HEK293 (cell line): ENCODE measurements around the gene CFAP157.

ENCODE experiments used
- CTCF ChIA-PET: fragments of 350-600 bp; formaldehyde crosslinking; extraction: SDS; loops from one replicate; lab custom pipeline; 2021; ENCODE audit warnings: antibody characterized with exemption; lab: Yijun Ruan, JAX
- POLR2A ChIA-PET: fragments of 300-600 bp; formaldehyde crosslinking; extraction: SDS; loops from one replicate; lab custom pipeline; 2020; ENCODE audit warnings: antibody characterized with exemption, inconsistent platforms; lab: Yijun Ruan, JAX
- H3K27ac ChIP-seq: fragments of 200-500 bp; sonication (Bioruptor generic); 2 replicates; pipeline ENCODE4 v1.5.1; 2014; ENCODE audit warnings: low read depth, low read length, control low read depth, inconsistent platforms; ENCODE audit errors: extremely low read depth
- H3K36me3 ChIP-seq, 2 experiments: fragments of 200-500 bp in 1 of 2; sonication (Bioruptor generic) in 1 of 2; 1 replicate in 1 of 2; 2 replicates in 1 of 2; pipeline ENCODE4 v1.5.1; 2014 to 2017; ENCODE audit warnings: inconsistent platforms in 2 of 2, low read length in 2 of 2; ENCODE audit not compliant: control insufficient read depth in 2 of 2, insufficient read depth in 1 of 2
- H3K4me1 ChIP-seq: fragments of 200-500 bp; sonication (Bioruptor generic); 2 replicates; pipeline ENCODE4 v1.5.1; 2014; ENCODE audit warnings: mild to moderate bottlenecking, low read length, inconsistent platforms; ENCODE audit not compliant: control insufficient read depth, insufficient read depth
- H3K4me3 ChIP-seq: 2 replicates; pipeline ENCODE4 v1.5.1; 2011; ENCODE audit warnings: low read depth, mild to moderate bottlenecking, control low read depth, low read length, moderate library complexity
- H3K9me3 ChIP-seq: fragments of 200-500 bp; sonication (Bioruptor generic); 2 replicates; pipeline ENCODE4 v1.5.1; 2014; ENCODE audit warnings: low read depth, low read length, inconsistent platforms; ENCODE audit not compliant: control insufficient read depth, insufficient read depth
- CTCF ChIP-seq: fragments of 450-650 bp; formaldehyde crosslinking; IDR thresholded peaks from 2 replicates; pipeline ENCODE4 v1.5.1; 2016; ENCODE audit warnings: missing biosample characterization, missing genetic modification characterization
- FEZF1 ChIP-seq: fragments of 450-650 bp; formaldehyde crosslinking; IDR thresholded peaks from 2 replicates; pipeline ENCODE4 v1.5.1; 2016; ENCODE audit warnings: missing biosample characterization, missing genetic modification characterization
- HOXD13 ChIP-seq: sonication (generic); formaldehyde crosslinking; IDR thresholded peaks from 2 replicates; pipeline ENCODE4 v1.8.0; 2022; ENCODE audit warnings: missing genetic modification reagents, borderline replicate concordance
- MZF1 ChIP-seq: fragments of 450-650 bp; formaldehyde crosslinking; IDR thresholded peaks from 2 replicates; pipeline ENCODE4 v1.5.1; 2017; ENCODE audit warnings: missing biosample characterization, missing genetic modification characterization, borderline replicate concordance
- ZFP41 ChIP-seq: fragments of 450-650 bp; formaldehyde crosslinking; IDR thresholded peaks from 2 replicates; pipeline ENCODE4 v1.5.1; 2016; ENCODE audit warnings: missing biosample characterization, missing genetic modification characterization, borderline replicate concordance
- ZFP69B ChIP-seq: fragments of 450-650 bp; formaldehyde crosslinking; IDR thresholded peaks from 2 replicates; pipeline ENCODE4 v1.5.1; 2016; ENCODE audit warnings: missing biosample characterization, missing genetic modification characterization
- ZNF239 ChIP-seq: fragments of 450-650 bp; formaldehyde crosslinking; IDR thresholded peaks from 2 replicates; pipeline ENCODE4 v1.5.1; 2016; ENCODE audit warnings: missing biosample characterization, missing genetic modification characterization
- ZNF24 ChIP-seq: fragments of 450-650 bp; formaldehyde crosslinking; IDR thresholded peaks from 2 replicates; pipeline ENCODE4 v1.5.1; 2016; ENCODE audit warnings: missing biosample characterization, missing genetic modification characterization
- ZNF302 ChIP-seq: fragments of 450-650 bp; formaldehyde crosslinking; IDR thresholded peaks from 2 replicates; pipeline ENCODE4 v1.5.1; 2016; ENCODE audit warnings: missing biosample characterization, missing genetic modification characterization, low read depth
- ZNF311 ChIP-seq: fragments of 450-650 bp; formaldehyde crosslinking; IDR thresholded peaks from 2 replicates; pipeline ENCODE4 v1.5.1; 2017; ENCODE audit warnings: missing biosample characterization, missing genetic modification characterization, borderline replicate concordance
- ZNF341 ChIP-seq: fragments of 450-650 bp; formaldehyde crosslinking; IDR thresholded peaks from 2 replicates; pipeline ENCODE4; 2016; ENCODE audit warnings: low read depth, missing biosample characterization, missing genetic modification characterization
- ZNF391 ChIP-seq: fragments of 450-650 bp; formaldehyde crosslinking; IDR thresholded peaks from 2 replicates; pipeline ENCODE4 v1.5.1; 2016; ENCODE audit warnings: low read depth, missing biosample characterization, missing genetic modification characterization, borderline replicate concordance
- ZNF433 ChIP-seq: fragments of 450-650 bp; formaldehyde crosslinking; IDR thresholded peaks from 2 replicates; pipeline ENCODE4 v1.5.1; 2016; ENCODE audit warnings: missing biosample characterization, missing genetic modification characterization, low read depth
- ZNF488 ChIP-seq: fragments of 450-650 bp; formaldehyde crosslinking; IDR thresholded peaks from 2 replicates; pipeline ENCODE4 v1.5.1; 2016; ENCODE audit warnings: missing biosample characterization, missing genetic modification characterization
- ZNF555 ChIP-seq: fragments of 450-650 bp; formaldehyde crosslinking; conservative IDR thresholded peaks from 2 replicates; pipeline ENCODE4 v1.5.1; 2017; ENCODE audit warnings: missing biosample characterization, mild to moderate bottlenecking, missing genetic modification characterization, inconsistent platforms
- ZNF610 ChIP-seq: fragments of 450-650 bp; formaldehyde crosslinking; IDR thresholded peaks from 2 replicates; pipeline ENCODE4 v1.5.1; 2016; ENCODE audit warnings: missing biosample characterization, missing genetic modification characterization, borderline replicate concordance
- ZNF624 ChIP-seq: fragments of 450-650 bp; formaldehyde crosslinking; IDR thresholded peaks from 2 replicates; pipeline ENCODE4 v1.5.1; 2017; ENCODE audit warnings: missing biosample characterization, missing genetic modification characterization
- ZNF76 ChIP-seq: fragments of 450-650 bp; formaldehyde crosslinking; IDR thresholded peaks from 2 replicates; pipeline ENCODE4; 2016; ENCODE audit warnings: low read depth, missing biosample characterization, missing genetic modification characterization, borderline replicate concordance
- ZNF843 ChIP-seq: fragments of 450-650 bp; formaldehyde crosslinking; IDR thresholded peaks from 2 replicates; pipeline ENCODE4 v1.5.1; 2016; ENCODE audit warnings: missing biosample characterization, missing genetic modification characterization
- TF ChIP-seq, protein P1 (sequence below): fragments of 450-650 bp; formaldehyde crosslinking; IDR thresholded peaks from 2 replicates; pipeline ENCODE4 v1.5.1; 2016; ENCODE audit warnings: missing biosample characterization, missing genetic modification characterization
- TF ChIP-seq, protein P2 (sequence below): fragments of 450-650 bp; formaldehyde crosslinking; conservative IDR thresholded peaks from 2 replicates; pipeline ENCODE4 v1.5.1; 2016; ENCODE audit warnings: low read depth, missing biosample characterization, missing genetic modification characterization
- TF ChIP-seq, protein P3 (sequence below): fragments of 450-650 bp; formaldehyde crosslinking; conservative IDR thresholded peaks from 2 replicates; pipeline ENCODE4 v1.5.1; 2016; ENCODE audit warnings: low read depth, missing biosample characterization, missing genetic modification characterization

The CFAP157 gene

GRCh38 chr9:127660886-127661741 is 45.7 kb upstream of the CFAP157 start:
- CTCF ChIA-PET: interaction anchor here (1.2 kb wide), 1 partner anchor 27 kb away, joined by 4 read pairs; no protein-coding TSS in a partner anchor
- no peak overlapping the region for H3K27ac ChIP-seq
- H3K4me1 ChIP-seq: no peaks in the 10 kb centered on the region
- no peak overlapping the region for H3K4me3 ChIP-seq
- peaks cover 0 to 45% of the 10 kb centered on the region in 2 experiments; a peak in 1 of 3 replicates for H3K36me3 ChIP-seq
- POLR2A ChIA-PET: interaction anchor here (0.6 kb wide), 1 partner anchor 263 kb away, joined by 3 read pairs; no protein-coding TSS in a partner anchor
- TF ChIP-seq ZFP69B (tag by site-specific recombination) (no peak), ZNF24 (tag by site-specific recombination) (no peak), ZNF488 (no peak), ZNF239 (tag by site-specific recombination) (no peak), ZNF555 (no peak), ZNF433 (tag by site-specific recombination) (no peak), MZF1 (tag by site-specific recombination) (no peak), ZNF76 (tag by site-specific recombination) (no peak), ZNF610 (tag by site-specific recombination) (no peak), ZNF302 (tag by site-specific recombination) (no peak), ZNF843 (no peak), ZFP41 (tag by site-specific recombination) (no peak)
- TF ChIP-seq, protein P1, sequence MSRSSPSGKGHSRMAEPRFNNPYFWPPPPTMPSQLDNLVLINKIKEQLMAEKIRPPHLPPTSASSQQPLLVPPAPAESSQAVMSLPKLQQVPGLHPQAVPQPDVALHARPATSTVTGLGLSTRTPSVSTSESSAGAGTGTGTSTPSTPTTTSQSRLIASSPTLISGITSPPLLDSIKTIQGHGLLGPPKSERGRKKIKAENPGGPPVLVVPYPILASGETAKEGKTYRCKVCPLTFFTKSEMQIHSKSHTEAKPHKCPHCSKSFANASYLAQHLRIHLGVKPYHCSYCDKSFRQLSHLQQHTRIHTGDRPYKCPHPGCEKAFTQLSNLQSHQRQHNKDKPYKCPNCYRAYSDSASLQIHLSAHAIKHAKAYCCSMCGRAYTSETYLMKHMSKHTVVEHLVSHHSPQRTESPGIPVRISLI (tag by site-specific recombination): no peak
- no peaks in the 10 kb centered on the region for H3K9me3 ChIP-seq

DNA sequence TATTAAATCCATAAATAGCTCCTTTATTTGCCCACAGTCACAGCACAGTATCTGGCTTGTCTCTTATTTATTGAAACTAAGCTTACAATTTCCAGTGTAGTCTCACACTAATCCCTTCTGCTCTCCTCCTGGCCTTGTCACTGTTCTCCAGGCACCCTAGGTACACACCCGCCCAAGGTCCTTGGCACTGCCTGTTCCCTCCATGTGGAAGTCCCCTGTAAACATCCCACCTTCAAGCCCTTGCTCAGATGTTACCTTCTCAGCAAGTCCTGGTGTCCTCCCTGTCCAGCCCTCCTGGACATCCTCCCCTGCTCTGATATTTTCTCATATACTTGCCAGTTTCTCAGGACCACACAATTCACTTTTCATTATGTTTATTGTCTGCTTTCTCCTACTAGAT is 44.2 kb upstream of the CFAP157 start:
- no peaks in the 10 kb centered on the region for H3K9me3 ChIP-seq
- peaks cover 0 to 45% of the 10 kb centered on the region in 2 experiments; a peak in 1 of 3 replicates for H3K36me3 ChIP-seq
- ChIA-PET CTCF (interaction anchor here (0.6 kb wide), 1 partner anchor 44 kb away, joined by 5 read pairs; the partner anchor contains the start of gene CFAP157), POLR2A (no interaction called here)
- H3K27ac ChIP-seq: no peak overlapping the region
- H3K4me1 ChIP-seq: no peaks in the 10 kb centered on the region
- H3K4me3 ChIP-seq: no peak overlapping the region
- TF ChIP-seq, protein P2, sequence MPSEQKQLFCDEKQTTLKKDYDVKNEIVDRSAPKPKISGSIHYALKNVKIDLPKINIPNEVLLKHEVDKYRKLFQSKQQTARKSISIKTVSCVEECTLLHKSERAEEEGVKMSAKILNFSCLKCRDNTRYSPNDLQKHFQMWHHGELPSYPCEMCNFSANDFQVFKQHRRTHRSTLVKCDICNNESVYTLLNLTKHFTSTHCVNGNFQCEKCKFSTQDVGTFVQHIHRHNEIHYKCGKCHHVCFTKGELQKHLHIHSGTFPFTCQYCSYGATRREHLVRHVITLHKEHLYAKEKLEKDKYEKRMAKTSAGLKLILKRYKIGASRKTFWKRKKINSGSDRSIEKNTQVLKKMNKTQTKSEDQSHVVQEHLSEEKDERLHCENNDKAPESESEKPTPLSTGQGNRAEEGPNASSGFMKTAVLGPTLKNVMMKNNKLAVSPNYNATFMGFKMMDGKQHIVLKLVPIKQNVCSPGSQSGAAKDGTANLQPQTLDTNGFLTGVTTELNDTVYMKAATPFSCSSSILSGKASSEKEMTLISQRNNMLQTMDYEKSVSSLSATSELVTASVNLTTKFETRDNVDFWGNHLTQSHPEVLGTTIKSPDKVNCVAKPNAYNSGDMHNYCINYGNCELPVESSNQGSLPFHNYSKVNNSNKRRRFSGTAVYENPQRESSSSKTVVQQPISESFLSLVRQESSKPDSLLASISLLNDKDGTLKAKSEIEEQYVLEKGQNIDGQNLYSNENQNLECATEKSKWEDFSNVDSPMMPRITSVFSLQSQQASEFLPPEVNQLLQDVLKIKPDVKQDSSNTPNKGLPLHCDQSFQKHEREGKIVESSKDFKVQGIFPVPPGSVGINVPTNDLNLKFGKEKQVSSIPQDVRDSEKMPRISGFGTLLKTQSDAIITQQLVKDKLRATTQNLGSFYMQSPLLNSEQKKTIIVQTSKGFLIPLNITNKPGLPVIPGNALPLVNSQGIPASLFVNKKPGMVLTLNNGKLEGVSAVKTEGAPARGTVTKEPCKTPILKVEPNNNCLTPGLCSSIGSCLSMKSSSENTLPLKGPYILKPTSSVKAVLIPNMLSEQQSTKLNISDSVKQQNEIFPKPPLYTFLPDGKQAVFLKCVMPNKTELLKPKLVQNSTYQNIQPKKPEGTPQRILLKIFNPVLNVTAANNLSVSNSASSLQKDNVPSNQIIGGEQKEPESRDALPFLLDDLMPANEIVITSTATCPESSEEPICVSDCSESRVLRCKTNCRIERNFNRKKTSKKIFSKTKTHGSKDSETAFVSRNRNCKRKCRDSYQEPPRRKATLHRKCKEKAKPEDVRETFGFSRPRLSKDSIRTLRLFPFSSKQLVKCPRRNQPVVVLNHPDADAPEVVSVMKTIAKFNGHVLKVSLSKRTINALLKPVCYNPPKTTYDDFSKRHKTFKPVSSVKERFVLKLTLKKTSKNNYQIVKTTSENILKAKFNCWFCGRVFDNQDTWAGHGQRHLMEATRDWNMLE (tag by site-specific recombination): no peak
- TF ChIP-seq CTCF (no peak), ZNF624 (tag by site-specific recombination) (no peak), ZNF311 (tag by site-specific recombination) (no peak), ZNF341 (tag by site-specific recombination) (no peak), ZNF391 (no peak), HOXD13 (no peak), FEZF1 (tag by site-specific recombination) (no peak)
- TF ChIP-seq, protein P3, sequence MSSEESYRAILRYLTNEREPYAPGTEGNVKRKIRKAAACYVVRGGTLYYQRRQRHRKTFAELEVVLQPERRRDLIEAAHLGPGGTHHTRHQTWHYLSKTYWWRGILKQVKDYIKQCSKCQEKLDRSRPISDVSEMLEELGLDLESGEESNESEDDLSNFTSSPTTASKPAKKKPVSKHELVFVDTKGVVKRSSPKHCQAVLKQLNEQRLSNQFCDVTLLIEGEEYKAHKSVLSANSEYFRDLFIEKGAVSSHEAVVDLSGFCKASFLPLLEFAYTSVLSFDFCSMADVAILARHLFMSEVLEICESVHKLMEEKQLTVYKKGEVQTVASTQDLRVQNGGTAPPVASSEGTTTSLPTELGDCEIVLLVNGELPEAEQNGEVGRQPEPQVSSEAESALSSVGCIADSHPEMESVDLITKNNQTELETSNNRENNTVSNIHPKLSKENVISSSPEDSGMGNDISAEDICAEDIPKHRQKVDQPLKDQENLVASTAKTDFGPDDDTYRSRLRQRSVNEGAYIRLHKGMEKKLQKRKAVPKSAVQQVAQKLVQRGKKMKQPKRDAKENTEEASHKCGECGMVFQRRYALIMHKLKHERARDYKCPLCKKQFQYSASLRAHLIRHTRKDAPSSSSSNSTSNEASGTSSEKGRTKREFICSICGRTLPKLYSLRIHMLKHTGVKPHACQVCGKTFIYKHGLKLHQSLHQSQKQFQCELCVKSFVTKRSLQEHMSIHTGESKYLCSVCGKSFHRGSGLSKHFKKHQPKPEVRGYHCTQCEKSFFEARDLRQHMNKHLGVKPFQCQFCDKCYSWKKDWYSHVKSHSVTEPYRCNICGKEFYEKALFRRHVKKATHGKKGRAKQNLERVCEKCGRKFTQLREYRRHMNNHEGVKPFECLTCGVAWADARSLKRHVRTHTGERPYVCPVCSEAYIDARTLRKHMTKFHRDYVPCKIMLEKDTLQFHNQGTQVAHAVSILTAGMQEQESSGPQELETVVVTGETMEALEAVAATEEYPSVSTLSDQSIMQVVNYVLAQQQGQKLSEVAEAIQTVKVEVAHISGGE (tag by site-specific recombination): no peak
